HepG2 (cell line): Measurements from ENCODE around the gene DOHH. TPM values are rescaled to one million over a fixed set of nuclear protein-coding genes. Genes with fewer than 3 reads are reported as not detected.

Source experiments
- ATAC-seq: fragments of 200-7000 bp; cut with Tn5 transposase; 3 replicates; pipeline ENCODE4 v1.9.1; 2020; ENCODE audit warnings: mild to moderate bottlenecking, moderate library complexity
- BruUV-seq: library from RNA; stranded (reverse); fragments of 400-500 nt; replicated peaks from 2 replicates; lab custom pipeline; 2021; lab: Mats Ljungman, UMichigan
- CTCF ChIA-PET: fragments of 300-600 bp; formaldehyde crosslinking; extraction: SDS; loops from one replicate; lab custom pipeline; 2021; ENCODE audit warnings: low total read pairs, inconsistent platforms, low intra/inter-chr PET ratio; lab: Yijun Ruan, JAX
- POLR2A ChIA-PET: fragments of 350-600 bp; sonication (Branson Sonifier 250); formaldehyde crosslinking; loops from one replicate; lab custom pipeline; 2020; ENCODE audit warnings: antibody characterized with exemption, inconsistent platforms; lab: Yijun Ruan, JAX
- DNase-seq: peaks from one replicate; pipeline ENCODE4 v3.0.0-alpha.2; 2015; ENCODE audit warnings: low spot score
- FAIRE-seq: peaks from 3 replicates; lab custom pipeline; 2011; peaks lifted over from hg19 to GRCh38; lab: Jason Lieb, UNC
- H2AFZ ChIP-seq: one replicate; pipeline ENCODE4 v1.6.1; 2011; ENCODE audit warnings: low read length, inconsistent platforms
- H3K27ac ChIP-seq: fragments of 300-600 bp; 3 replicates; pipeline ENCODE4 v1.8.0; 2011; ENCODE audit warnings: mixed run types, mild to moderate bottlenecking, mixed read lengths, low read length, inconsistent platforms; ENCODE audit not compliant: insufficient read depth; ENCODE audit errors: extremely low read length
- H3K27me3 ChIP-seq, 2 experiments: fragments of 200-600 bp in 1 of 2; 2 replicates in 1 of 2; 3 replicates in 1 of 2; pipeline versions ENCODE4 v1.6.0 to v1.8.0; 2011; ENCODE audit warnings: low read length in 2 of 2, mild to moderate bottlenecking in 2 of 2, moderate library complexity in 2 of 2, inconsistent platforms in 1 of 2; ENCODE audit not compliant: insufficient read depth in 2 of 2, control insufficient read depth in 1 of 2
- H3K36me3 ChIP-seq, 2 experiments: fragments of 200-600 bp in 1 of 2; replicated peaks in 1 of 2; 2 replicates in 1 of 2; 3 replicates in 1 of 2; pipeline versions ENCODE4 v1.5.1 to v1.8.0; 2011; ENCODE audit warnings: low read length in 2 of 2, inconsistent platforms in 1 of 2; ENCODE audit not compliant: insufficient read depth in 2 of 2, control insufficient read depth in 1 of 2
- H3K4me1 ChIP-seq: 2 replicates; pipeline ENCODE4 v1.5.1; 2012; ENCODE audit warnings: low read length, inconsistent platforms; ENCODE audit not compliant: insufficient read depth
- H3K4me2 ChIP-seq: 2 replicates; pipeline ENCODE4 v1.6.0; 2011; ENCODE audit warnings: low read depth, low read length, inconsistent platforms
- H3K4me3 ChIP-seq, 3 experiments: fragments of 200-600 bp in 1 of 3; sonication (generic), shearing (Covaris generic) in 1 of 3; replicated peaks in 1 of 3; 2 replicates each; pipeline ENCODE4 v1.5.1; 2011 to 2016; ENCODE audit warnings: low read length in 3 of 3, inconsistent platforms in 2 of 3, low read depth in 2 of 3, mild to moderate bottlenecking in 2 of 3, control low read depth in 1 of 3, mixed read lengths in 1 of 3; ENCODE audit not compliant: insufficient read depth in 1 of 3
- H3K79me2 ChIP-seq: one replicate; pipeline ENCODE4 v1.6.1; 2011; ENCODE audit warnings: low read length, inconsistent platforms; ENCODE audit not compliant: insufficient read depth
- H3K9ac ChIP-seq: 2 replicates; pipeline ENCODE4 v1.6.0; 2011; ENCODE audit warnings: mild to moderate bottlenecking, low read depth, low read length, inconsistent platforms; ENCODE audit not compliant: insufficient read depth
- H3K9me3 ChIP-seq: 2 replicates; pipeline ENCODE4 v1.5.1; 2012; ENCODE audit warnings: mild to moderate bottlenecking, low read length
- H4K20me1 ChIP-seq: 2 replicates; pipeline ENCODE4 v1.6.0; 2011; ENCODE audit warnings: inconsistent platforms, mild to moderate bottlenecking, low read length, moderate library complexity; ENCODE audit not compliant: insufficient read depth
- ATF2 ChIP-seq: sonication (generic); formaldehyde crosslinking; IDR thresholded peaks from 2 replicates; pipeline ENCODE4 v1.4.0; 2020; ENCODE audit warnings: missing genetic modification reagents
- GFI1 ChIP-seq: sonication (generic); formaldehyde crosslinking; IDR thresholded peaks from 2 replicates; pipeline ENCODE4 v1.5.0; 2020; ENCODE audit warnings: missing genetic modification reagents, mild to moderate bottlenecking, borderline replicate concordance
- HOXA5 ChIP-seq: sonication (generic); formaldehyde crosslinking; IDR thresholded peaks from 2 replicates; pipeline ENCODE4 v1.4.0; 2020; ENCODE audit warnings: missing genetic modification reagents
- MXD1 ChIP-seq: sonication (generic); formaldehyde crosslinking; IDR thresholded peaks from 2 replicates; pipeline ENCODE4 v1.4.0; 2020; ENCODE audit warnings: mild to moderate bottlenecking, missing genetic modification reagents
- MYPOP ChIP-seq: sonication (generic); formaldehyde crosslinking; IDR thresholded peaks from 2 replicates; pipeline ENCODE4 v1.8.1; 2023; ENCODE audit warnings: mild to moderate bottlenecking, moderate library complexity, missing genetic modification reagents
- RFXAP ChIP-seq: sonication (generic); formaldehyde crosslinking; IDR thresholded peaks from 2 replicates; pipeline ENCODE4 v1.4.0; 2020; ENCODE audit warnings: missing genetic modification reagents, borderline replicate concordance
- SALL1 ChIP-seq: sonication (generic); formaldehyde crosslinking; IDR thresholded peaks from 2 replicates; pipeline ENCODE4 v1.8.0; 2022; ENCODE audit warnings: mild to moderate bottlenecking, missing genetic modification reagents
- SIX1 ChIP-seq: sonication (generic); formaldehyde crosslinking; IDR thresholded peaks from 2 replicates; pipeline ENCODE4 v1.4.0; 2020; ENCODE audit warnings: missing genetic modification reagents, borderline replicate concordance
- ZBTB33 ChIP-seq: sonication (generic); formaldehyde crosslinking; IDR thresholded peaks from 2 replicates; pipeline ENCODE4 v1.4.0; 2020; ENCODE audit warnings: missing genetic modification reagents
- ZMYM2 ChIP-seq: sonication (generic); formaldehyde crosslinking; IDR thresholded peaks from 2 replicates; pipeline ENCODE4 v1.8.0; 2022; ENCODE audit warnings: mild to moderate bottlenecking, missing genetic modification reagents
- ZNF263 ChIP-seq: sonication (generic); formaldehyde crosslinking; IDR thresholded peaks from 2 replicates; pipeline ENCODE4 v1.4.0; 2020; ENCODE audit warnings: missing genetic modification reagents
- ZNF274 ChIP-seq: sonication (generic); formaldehyde crosslinking; IDR thresholded peaks from 2 replicates; pipeline ENCODE4 v1.5.1; 2020; ENCODE audit warnings: mild to moderate bottlenecking, missing genetic modification reagents
- ZNF652 ChIP-seq: IDR thresholded peaks from 2 replicates; pipeline ENCODE4 v1.6.1; 2016; ENCODE audit warnings: low read depth, borderline replicate concordance
- ZNF746 ChIP-seq: sonication (generic); formaldehyde crosslinking; IDR thresholded peaks from 2 replicates; pipeline ENCODE4 v1.8.0; 2022; ENCODE audit warnings: mild to moderate bottlenecking, missing genetic modification reagents
- WGBS: methylation state at CpG from one replicate; pipeline ENCODE4 v1.1.6; 2017; ENCODE audit warnings: low lambda C conversion rate; 5-methylcytosine and 5-hydroxymethylcytosine counted together
- in situ Hi-C: cut with HindIII; loops from 2 replicates; pipeline ENCODE4 v1.10.0; 2017; ENCODE audit warnings: low pct_unique_long_range_greater_than_20kb; ENCODE audit not compliant: extremely low pct_ligation_motif_present
- intact Hi-C: fragments of 100-400 bp; cut with micrococcal nuclease; formaldehyde crosslinking; loops from one replicate; pipeline ENCODE4 v1.10.0; 2022; ENCODE audit not compliant: unreplicated experiment
- polyA plus RNA-seq, 8 experiments: library from polyadenylated mRNA; depleted of rRNA in 3 of 8; stranded (reverse) in 7 of 8; unstranded in 1 of 8; fragments of >200 nt; fragmentation: Illumina TruSeq in 4 of 8; extraction: Trizol in 4 of 8; gene quantifications; 2 replicates each; pipeline versions ENCODE4 v1.2.1 to v1.2.3, GENCODE V29; 2011 to 2016; ENCODE audit warnings: low read depth in 4 of 8, missing spikeins in 1 of 8, mixed read lengths in 1 of 8; ENCODE audit not compliant: insufficient read depth in 1 of 8
- total RNA-seq, 5 experiments: library from RNA; depleted of rRNA; stranded (reverse); fragments of >200 nt; fragmentation: Illumina TruSeq; extraction: Trizol; gene quantifications; 2 replicates each; pipeline ENCODE4 v1.2.3, GENCODE V29; 2016; ENCODE audit warnings: low read depth in 1 of 5

The DOHH gene
- total and polyA plus RNA-seq, 2 of the 13 experiments (the other 11 are each of a cell fraction or from before 2014, with no cell fraction given), result 3.5 to 13.7 TPM

GRCh38 chr19:3546119-3546518 lies 45.6 kb upstream of the DOHH start:
- DNase-seq (no peak), FAIRE-seq (no peak), ATAC-seq (no peak)
- in situ Hi-C loops, result no loop called here
- no peak overlapping the region for H3K4me3 ChIP-seq
- H4K20me1 ChIP-seq, result no peaks in the 10 kb centered on the region
- ChIA-PET CTCF (interaction anchor here (2.3 kb wide), 1 partner anchor 29 kb away, joined by 14 read pairs; no protein-coding TSS in a partner anchor), POLR2A (no interaction called here)
- H2AFZ ChIP-seq, result no peak overlapping the region
- H3K4me1 ChIP-seq, result no peaks in the 10 kb centered on the region
- no peaks in the 10 kb centered on the region for H3K79me2 ChIP-seq
- H3K9ac ChIP-seq, result no peak overlapping the region
- peaks cover 3 to 10% of the 10 kb centered on the region in 2 experiments; a peak in 3 of 5 replicates for H3K36me3 ChIP-seq
- H3K4me2 ChIP-seq, result no peak overlapping the region
- intact Hi-C loops, result no loop called here
- no peaks in the 10 kb centered on the region for H3K9me3 ChIP-seq
- 96% methylated on average over 10 of the region's 23 CpGs for WGBS
- no TSS peak for BruUV-seq
- H3K27me3 ChIP-seq, result no peaks in the 10 kb centered on the region
- TF ChIP-seq ZBTB33 (CRISPR knock-in tag) (0 out of 2 replicates have a peak, but pooled peaks have one; percentile 41), ZNF652 (no peak), MXD1 (CRISPR knock-in tag) (no peak)
- H3K27ac ChIP-seq, result no peak overlapping the region

- ATAC-seq, result no peak
- POLR2A ChIA-PET, result interaction anchor here (0.9 kb wide), 1 partner anchor 14 kb away, joined by 3 read pairs; no protein-coding TSS in a partner anchor
- 100% methylated on average over 9 of the region's 10 CpGs for WGBS
- no peak for TF ChIP-seq ZNF746 (CRISPR knock-in tag)
- TF ChIP-seq HOXA5, result no peak
- no peak for TF ChIP-seq RFXAP (CRISPR knock-in tag)
- TF ChIP-seq ZNF274 (CRISPR knock-in tag), result no peak
- no peak for TF ChIP-seq MYPOP (CRISPR knock-in tag)
- no peak for TF ChIP-seq SALL1 (CRISPR knock-in tag)
- no peak for TF ChIP-seq GFI1
- TF ChIP-seq ATF2 (CRISPR knock-in tag), result no peak
- no peak for TF ChIP-seq ZMYM2 (CRISPR knock-in tag)
- TF ChIP-seq ZNF263 (CRISPR knock-in tag), result no peak
- TF ChIP-seq SIX1 (CRISPR knock-in tag), result no peak
Observed at GRCh38 chr19:3545669-3546034, 45.2 kb upstream of the DOHH start.

More at GRCh38 chr19:3545669-3546034, 45.2 kb upstream of the DOHH start:
- intact Hi-C loops (loop anchor here (1.0 kb wide), 1 partner anchor 30 kb away; no protein-coding TSS in a partner anchor), in situ Hi-C loops (no loop called here)
- FAIRE-seq (no peak), DNase-seq (no peak)
- no TSS peak for BruUV-seq
- Histone ChIP-seq H3K79me2 (no peaks in the 10 kb centered on the region), H3K27me3 (no peaks in the 10 kb centered on the region), H3K9me3 (no peaks in the 10 kb centered on the region), H3K36me3 (peaks cover 3 to 10% of the 10 kb centered on the region in 2 experiments; a peak in 3 of 5 replicates), H4K20me1 (no peaks in the 10 kb centered on the region), H3K4me3 (no peak overlapping the region), H3K4me1 (no peaks in the 10 kb centered on the region), H3K9ac (no peak overlapping the region), H2AFZ (no peak overlapping the region), H3K4me2 (no peak overlapping the region), H3K27ac (no peak overlapping the region)
- CTCF ChIA-PET, result interaction anchor here (1.2 to 2.3 kb wide), 2 partner anchors 30 to 41 kb away, joined by 5 to 14 read pairs; no protein-coding TSS in a partner anchor
